Stimulated activated CD4-positive, alpha-beta T cell treated with anti-CD3 and anti-CD28 coated beads, Interleukin-4, amount 100 ng/mL, for 24 hours (primary cell): Measurements from ENCODE around the gene PROM1.

Experiments
- DNase-seq: peaks from one replicate; pipeline ENCODE4 v3.0.0-alpha.2; 2020

PROM1 gene, protein sequence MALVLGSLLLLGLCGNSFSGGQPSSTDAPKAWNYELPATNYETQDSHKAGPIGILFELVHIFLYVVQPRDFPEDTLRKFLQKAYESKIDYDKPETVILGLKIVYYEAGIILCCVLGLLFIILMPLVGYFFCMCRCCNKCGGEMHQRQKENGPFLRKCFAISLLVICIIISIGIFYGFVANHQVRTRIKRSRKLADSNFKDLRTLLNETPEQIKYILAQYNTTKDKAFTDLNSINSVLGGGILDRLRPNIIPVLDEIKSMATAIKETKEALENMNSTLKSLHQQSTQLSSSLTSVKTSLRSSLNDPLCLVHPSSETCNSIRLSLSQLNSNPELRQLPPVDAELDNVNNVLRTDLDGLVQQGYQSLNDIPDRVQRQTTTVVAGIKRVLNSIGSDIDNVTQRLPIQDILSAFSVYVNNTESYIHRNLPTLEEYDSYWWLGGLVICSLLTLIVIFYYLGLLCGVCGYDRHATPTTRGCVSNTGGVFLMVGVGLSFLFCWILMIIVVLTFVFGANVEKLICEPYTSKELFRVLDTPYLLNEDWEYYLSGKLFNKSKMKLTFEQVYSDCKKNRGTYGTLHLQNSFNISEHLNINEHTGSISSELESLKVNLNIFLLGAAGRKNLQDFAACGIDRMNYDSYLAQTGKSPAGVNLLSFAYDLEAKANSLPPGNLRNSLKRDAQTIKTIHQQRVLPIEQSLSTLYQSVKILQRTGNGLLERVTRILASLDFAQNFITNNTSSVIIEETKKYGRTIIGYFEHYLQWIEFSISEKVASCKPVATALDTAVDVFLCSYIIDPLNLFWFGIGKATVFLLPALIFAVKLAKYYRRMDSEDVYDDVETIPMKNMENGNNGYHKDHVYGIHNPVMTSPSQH

DNA sequence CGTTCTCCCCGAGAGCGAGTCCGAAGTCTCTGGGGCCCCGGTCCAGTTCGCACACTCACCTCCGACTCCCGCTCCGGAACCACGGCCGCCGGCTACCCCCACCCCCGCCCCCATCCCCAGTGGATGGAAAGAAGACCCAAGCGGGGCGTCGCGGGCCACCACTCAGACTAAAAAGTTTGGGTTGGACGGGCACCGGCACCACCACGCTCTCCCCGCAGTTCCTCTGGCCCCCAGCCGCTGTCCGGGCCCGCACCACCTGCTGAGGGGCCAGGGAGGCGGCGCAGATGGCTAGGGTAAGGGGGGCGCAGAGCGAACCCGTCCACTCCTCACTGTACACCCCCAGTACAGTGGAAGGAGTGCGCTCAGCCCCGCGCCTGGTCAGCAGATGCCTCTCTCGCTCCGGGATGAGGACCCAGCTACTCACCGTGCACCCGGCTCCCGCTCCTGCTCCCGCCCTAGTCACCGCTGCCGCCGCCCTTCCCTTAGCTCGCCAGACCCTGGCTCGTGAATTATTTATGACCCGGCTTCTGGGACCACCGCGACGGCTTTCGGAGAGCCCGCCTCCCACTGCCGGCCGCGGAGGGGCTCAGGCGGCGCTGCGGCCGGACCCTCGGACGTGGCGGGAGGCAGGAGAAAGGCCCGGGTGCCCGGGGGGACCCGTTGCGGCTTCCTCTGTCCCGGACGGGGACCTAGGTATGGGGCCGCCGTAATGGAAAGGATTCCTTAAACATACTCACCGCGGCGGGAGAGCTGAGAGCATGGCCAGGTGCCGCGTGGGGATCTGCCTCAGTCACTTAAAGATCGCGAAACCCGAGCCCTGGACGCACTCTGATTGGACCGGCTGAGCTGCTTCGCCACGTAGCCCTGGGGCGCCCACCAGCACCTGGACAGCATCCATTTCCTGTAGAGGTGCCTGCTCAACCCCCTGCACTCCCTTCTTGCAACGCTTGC lies at the start of gene PROM1:
PROM1 (minus strand) TSS at position 783 of the 951 bp plus-strand sequence. CDS start 8,117 bp downstream, outside the sequence.
- no peak for DNase-seq

DNA sequence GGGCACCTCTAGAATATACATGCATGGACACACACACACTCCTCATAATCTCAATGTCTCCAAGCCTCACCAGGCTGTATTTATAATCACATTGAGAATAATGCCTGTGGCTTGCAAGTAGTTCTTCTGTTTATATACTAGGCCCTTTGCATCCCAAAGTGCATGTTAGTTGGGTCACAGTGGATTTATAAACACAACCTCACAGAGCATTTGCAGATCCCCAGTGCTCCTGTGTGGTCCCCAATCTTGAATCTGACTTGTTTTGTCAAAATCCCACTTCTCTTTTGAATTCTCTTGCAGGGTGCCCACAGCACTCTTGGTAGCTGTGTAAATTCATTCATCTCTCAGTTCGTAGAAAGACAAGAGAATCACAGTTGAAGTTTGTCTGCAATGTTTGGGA lies 49.6 kb upstream of the PROM1 start:
- DNase-seq: no peak

DNA sequence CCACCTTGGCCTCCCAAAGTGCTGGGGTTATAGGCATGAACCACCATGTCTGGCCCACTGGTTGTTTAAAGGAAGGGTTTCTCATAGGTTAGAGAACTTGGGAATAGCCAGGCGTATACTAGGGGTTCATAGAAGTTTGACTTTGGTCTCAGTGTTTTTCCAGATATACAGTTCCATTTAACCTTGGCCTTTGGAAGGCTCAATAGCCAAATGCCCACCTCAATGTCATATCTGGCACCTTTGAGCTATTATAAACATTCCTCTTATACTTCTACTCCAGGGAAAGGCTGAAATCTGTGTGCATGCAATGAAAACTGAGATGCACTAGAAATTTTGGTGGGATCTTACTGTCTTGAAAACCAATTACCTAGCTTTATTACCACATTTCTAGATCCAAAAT lies 47.5 kb upstream of the PROM1 start:
- no peak for DNase-seq

DNA sequence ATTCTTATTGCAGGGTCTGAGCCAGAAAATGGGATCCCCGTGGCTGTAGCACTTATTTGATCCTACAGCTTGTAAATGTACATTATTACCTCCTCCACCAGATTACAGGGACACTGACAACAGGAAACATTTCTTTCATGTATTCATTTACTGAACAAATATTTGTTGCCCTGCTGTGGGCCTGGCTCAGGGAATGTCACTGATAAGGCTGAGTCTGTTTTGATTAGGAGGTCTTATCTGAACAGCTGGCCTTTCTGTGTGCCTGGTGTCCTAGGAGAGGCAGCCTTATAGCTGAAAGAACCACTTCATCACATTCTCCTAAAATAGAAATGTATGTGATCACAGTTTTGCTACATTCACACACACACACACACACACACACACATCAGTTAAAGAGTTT lies 45.5 kb upstream of the PROM1 start:
- DNase-seq: no peak

DNA sequence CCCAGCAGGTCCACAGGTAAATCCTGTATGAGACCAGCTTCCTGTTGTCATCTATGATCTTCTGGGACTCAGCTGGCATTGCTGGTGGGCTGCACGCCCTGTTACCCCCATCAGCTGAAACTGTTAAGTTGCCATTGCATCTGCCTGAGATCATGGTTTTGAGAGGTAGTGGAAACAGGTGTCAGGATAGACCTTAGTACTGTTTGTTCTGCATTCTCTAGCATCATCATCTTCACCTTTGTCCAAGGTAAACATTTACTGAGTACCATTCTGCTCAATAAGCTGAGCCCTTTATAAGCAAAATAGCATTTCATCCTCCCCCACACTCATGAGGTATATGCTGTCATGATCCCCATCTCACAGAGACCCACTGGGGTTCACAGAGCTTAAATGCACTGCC lies 42.9 kb upstream of the PROM1 start:
- no peak for DNase-seq

DNA sequence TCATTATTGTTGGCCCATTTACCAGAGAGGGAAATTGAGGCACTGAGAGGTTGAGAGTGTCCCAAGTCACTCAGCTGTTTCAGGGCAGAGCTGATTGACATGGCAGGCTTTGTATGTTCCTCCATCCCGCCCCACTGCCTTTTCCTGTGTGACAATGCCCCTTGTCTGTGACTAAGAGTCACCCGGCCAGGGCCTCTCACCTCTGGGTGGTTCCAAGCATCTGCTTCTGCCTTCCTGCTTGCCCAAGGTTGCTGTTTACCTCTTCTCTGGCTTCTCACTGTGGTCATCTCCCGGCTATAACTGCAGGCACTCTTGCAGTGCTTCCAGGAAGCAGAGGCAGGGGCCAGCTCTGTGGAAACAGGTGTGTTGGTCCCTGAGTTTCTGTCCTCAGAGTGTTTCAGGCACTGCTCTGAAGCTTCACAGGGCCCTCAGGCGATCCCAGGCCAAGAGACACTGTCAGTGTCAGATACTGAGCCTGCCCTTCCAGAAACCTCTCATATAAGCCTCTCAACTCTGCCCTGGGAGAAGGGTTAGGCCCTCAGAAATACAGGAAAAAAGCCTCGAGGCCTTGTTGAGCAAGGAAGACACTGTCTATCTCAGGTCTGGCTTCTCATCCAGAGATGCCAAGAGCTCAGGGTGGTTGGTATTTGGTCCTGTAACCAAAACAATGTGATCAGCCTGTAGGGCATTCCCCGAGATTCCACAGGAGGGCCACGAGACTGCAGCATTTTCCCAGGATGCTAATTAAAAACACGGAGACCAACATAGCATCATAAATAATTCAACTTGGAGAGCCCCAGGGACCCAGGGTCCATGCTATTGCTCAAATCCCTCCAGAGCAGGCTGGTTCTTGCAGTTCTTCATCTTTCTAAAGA lies 42.0 kb upstream of the PROM1 start:
- no peak for DNase-seq

DNA sequence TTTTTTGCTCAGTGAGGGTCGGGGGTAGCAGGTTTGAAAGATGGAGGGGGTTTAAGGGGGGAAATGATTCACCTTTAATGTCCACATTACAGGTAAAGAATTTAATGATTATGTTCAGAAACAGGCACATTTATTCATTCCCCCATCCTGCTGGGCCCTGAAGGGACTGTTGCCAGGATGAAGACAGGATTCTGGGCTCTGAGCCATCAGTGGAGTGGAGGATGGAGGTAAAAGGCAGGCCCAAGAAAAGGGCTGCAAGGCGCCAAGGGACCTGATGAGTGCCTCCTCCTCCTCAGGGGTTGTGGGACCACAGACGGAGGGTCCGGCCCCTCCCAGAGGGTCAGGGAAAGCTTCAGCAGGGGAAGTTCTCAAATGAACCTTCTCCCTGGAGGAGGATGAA lies 40.4 kb upstream of the PROM1 start:
- no peak for DNase-seq

DNA sequence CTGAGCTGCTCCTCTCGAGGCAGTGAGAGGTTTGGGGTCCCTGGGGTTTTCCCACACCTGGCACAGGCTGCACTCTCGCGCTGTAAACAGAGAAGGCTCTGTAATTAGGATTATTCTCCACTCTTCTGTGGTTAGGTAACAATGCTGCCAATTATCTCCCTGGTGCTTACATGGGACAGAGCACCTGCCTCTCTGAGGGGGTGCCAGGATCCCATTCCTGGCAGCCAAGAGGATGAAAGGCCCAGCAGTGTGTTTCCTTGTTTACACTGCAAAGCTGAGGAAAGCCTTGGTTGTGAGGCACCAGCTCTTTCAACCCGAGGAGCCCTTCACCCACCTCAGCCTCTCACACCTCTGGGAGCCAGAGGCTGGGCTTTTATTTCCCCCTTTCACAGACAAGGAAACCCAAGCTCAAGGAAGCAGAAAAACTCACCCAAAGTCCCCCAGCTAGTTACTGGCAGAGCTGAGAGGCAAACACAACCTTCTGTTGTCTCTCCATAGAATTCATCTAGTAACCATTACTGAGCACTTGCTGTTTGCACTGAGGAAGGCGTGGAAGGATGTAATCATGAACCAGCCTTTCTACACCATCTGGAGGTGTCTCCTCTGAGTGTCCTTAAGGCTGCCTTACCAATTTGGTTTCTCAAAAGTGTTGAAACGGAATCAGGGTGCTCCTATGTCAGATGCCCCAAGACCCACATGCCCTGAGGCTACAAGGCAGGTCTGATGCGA lies 39.7 kb upstream of the PROM1 start:
- DNase-seq: no peak

DNA sequence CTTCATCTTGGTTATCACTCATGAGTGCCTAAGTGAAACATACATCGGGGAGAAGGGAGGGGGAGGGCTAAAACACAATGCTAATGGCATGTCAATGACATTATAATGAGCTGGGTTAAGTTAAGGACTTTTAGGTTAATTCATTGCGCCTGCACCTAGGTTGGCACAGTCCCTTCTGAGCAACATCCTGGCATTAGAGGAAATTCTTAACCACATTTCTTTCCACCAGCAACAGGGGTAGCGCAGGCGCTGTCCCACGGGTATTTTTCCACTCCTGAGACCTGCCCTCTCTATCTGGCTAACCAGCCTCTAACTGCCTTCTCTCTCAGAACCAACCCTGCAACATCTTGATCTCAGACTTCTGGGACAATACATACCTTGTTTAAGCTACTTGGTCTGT lies 39.0 kb upstream of the PROM1 start:
- peak; percentile 6 for DNase-seq

DNA sequence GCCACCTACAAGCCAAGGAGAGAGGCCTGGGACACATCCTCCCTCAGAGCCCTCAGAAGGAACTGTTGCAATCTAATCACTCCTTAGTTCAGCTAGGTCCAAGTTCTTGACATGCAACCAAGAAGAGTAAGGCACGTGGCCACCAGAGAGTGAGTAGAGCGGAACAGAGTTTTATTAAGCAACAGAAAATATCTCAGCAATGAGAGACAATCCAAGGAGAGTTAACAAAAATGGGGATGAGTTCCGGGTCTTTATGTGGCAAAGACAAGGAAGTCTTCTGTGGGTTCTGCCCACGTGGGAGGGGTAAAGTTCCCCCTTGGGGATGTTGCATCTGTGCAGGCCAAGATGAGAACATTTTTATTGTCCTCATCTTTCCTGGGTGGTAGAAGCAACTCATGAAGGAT lies 38.5 kb upstream of the PROM1 start:
- no peak for DNase-seq

DNA sequence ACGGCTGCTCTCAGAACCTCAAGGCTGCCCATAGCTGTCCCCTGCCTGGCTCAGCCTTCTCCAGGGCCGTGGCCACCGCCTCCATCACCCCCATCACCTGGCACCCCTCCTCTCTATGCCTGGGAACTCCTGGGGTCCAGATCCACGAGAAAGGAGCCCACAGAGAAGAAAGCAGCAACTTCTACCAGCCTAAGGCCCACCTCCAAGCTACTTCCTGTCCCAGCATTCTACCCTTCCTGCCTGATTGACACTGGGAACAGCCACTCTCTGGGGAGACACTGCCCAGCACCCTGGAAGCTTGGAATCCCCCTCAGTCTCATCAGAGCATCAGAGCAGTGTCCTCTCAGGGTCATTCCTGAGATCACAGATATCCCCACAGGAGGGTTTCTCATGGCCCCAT lies 36.9 kb upstream of the PROM1 start:
- DNase-seq: no peak

DNA sequence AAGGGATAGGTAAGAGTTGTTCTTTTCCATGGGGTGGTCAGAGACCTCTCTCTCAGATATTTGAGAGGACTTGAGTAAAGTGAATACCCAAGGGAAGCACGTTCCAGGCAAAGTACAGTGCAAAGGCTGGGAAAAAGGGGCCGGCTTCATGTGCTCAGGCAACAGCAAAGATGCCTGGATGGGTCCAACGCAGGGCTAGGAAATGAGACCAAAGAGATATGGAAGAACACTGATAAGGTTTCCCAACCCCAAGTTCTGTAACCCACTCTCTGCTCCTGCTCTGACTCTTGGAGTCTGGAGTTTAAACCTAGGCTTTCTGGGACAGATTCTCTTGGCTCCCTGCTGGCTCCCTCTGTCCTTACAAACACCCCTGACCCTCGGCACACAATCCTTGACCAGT lies 36.2 kb upstream of the PROM1 start:
- no peak for DNase-seq

DNA sequence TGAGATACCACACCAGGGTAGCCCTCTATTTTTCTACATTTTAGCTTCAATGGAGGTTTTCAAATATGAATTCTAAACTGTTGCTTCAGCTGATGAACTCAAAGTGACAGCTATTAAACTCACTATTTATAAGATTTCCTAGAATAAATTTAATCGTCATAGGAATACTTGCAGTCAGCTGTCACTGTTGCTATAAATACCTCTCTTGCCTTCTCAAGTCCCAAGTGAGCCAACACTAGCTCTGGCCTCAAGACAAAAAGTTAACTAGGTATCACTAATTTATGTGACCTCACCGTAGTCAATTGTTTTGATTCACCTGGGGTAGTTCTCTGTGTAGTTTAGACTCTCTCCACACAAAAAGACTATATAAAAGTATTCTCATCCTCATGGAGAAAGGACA lies 34.3 kb upstream of the PROM1 start:
- DNase-seq: no peak

DNA sequence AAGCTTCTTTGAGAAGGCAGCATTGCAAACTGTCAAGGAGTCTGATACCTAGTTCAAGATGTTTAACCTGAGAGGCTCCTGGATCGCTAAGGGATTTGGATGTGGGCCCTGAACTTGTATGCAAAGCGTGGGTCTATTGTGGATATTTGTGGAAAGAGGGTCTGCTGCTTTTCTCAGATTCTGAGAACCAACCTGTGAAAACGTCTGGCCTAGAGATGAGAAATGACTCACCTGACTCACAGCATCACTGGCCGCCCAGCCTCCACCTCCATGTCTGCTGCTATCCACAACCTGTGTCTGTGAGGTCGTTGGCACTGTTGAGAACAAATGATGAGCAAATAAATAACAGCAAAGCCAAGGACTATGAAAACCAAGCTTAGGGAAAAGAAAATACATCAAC lies 33.3 kb upstream of the PROM1 start:
- no peak for DNase-seq

DNA sequence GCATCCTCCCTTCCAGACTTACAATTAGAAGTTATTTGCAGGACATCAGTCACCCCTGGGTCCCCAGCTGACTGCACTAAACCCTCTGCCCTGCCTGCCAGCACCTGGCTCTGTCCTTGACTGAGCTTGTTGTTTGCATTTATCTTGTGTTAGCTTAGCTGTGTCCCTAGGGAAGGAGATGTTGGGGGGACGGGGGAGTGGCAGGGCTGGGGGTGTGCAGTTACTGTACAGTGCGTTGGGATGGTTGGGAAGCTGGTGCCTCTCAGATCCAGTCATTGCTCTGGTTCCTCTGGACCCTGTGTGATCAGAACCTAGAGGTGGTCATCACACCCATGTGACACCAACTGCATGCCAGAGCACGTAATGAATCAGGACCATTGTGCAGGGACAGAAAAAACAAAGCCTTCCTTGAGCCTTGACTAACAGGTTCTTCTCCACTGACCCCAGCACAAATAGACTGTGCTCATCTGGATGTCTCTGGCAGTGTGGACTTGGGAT lies 32.7 kb upstream of the PROM1 start:
- no peak for DNase-seq

DNA sequence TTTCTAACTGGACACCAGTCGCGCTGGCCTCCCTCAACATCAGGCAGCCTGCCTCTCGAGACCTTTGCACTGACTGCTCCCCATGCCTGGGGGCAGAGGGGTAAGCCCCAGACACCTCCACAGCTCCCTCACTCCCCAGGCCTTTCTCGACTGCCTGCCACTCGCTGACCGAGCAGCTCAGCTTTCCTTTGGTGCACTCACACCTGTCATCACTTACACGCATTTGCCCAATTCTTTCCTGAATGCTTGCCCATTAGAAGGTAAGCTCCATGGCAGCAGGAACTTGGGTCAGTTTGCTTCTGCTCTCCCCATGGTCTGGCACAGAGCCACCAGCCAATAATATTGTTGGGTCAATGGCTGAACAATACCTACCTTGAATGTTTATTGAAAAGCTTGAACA lies 32.2 kb upstream of the PROM1 start:
- DNase-seq: no peak

DNA sequence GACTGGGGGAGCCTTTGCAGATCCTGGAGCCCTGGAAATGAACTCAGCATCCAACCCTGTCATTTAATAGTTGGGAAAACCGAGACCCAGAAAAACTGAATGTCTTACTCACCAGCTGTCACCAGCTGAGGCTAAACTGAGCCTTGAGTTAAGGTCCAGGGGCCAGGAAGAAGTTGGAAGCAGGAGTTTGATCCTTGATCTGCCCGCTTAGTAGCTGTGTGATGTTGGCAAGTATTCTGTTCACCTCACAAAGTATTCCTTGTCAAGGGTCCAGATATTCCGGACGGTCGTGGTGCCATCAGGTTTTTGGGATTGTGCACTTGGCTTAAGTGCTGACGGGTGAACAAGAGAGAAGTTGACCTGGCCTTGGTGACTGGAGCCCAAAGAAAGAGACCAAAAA lies 30.7 kb upstream of the PROM1 start:
- DNase-seq: no peak

DNA sequence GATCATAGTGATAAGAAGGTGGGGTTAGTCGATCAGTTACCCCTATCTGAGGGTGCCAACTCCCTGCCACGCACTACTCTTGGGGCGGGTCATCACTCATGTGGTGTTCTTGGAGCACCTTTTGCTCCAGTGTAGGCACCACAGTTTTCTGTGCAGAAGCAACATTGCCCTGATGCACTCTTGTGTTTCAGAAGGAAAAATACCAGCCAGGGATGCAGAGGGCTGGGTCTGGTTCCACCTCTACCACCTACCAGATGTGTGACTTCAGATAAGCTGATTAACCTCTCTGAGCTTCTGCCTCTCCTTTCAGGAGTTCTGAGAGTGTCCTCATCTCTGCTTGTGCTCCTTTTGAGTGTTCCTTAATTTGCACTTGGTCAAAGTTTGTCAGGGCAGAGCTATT lies 29.9 kb upstream of the PROM1 start:
- no peak for DNase-seq

DNA sequence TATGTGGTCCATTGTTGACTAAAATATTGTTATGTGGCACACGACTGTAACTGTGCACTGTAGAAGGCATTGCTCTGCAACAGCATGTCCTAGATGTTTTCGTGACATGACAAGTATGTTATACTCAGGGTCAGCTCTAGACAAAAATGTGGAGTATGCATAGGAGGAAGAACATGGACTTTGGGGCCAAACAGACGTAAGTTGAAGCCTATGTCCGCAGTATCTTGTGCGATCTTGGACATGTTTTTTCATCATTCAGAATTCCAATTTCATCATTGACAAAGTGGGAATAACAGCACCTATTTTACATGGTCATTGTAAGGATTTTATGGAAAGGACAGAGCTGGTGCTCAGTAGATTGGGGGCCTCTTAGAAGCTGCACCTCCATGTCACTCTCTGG lies 27.7 kb upstream of the PROM1 start:
- DNase-seq: no peak

DNA sequence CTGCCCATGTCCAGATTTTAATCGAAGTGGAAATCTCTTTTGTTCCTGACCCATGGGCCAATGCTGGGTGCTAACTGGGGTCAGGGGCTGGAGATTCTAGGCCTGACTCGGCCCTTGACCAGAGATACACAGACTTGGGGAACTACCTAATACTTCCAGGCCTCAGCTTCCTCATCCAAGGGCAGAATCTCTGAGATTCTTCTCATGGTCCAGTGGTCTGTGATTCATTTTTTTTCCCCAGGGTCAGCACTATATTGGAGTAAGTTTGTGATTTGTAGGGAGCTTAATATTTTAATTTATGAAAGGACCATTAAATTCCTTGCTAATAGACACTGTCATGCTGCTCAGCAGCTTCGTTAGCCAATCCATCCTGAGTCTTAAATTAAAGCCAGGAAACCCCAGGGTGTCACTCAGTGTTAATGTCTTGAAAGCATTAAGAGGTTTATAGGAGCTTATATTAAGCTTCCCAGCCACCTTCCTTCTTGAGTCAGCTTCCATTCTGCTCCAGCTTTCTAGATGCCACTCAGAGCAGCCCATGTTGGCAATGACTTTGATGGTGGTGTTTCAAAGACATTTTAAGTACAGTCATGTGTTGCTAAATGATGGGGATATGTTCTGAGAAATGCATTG lies 27.0 kb upstream of the PROM1 start:
- no peak for DNase-seq

DNA sequence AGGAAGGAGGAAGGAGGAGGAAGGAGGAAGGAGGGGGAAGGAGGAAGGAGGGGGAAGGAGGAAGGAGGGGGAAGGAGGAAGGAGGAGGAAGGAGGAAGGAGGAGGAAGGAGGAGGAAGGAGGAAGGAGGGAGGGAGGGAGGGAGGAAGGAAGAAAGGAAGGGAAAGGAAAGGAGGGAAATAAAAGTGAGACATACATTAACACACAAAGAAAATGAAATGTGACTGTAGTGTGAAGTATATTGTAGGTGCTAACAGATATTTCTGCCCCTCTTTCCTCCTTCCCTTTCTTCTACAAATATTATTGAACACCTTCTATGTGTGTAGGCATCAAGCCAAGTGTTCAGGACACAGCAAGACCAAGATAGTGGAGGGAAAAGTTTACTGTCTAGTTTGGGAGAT lies 26.4 kb upstream of the PROM1 start:
- no peak for DNase-seq
